HepG2 (cell line): ENCODE measurements around the gene DSTN. TPM values are rescaled to one million over a fixed set of nuclear protein-coding genes. Genes with fewer than 3 reads are reported as not detected.

Experiments used
- ASH2L ChIP-seq: fragments of 300-600, 200-600 bp; sonication (generic); IDR thresholded peaks from 2 replicates; pipeline ENCODE4 v1.7.0; 2017; ENCODE audit warnings: low read depth, mild to moderate bottlenecking, moderate library complexity, mixed read lengths, low read length; ENCODE audit not compliant: insufficient read length
- HOXA3 ChIP-seq: sonication (generic); formaldehyde crosslinking; IDR thresholded peaks from 2 replicates; pipeline ENCODE4 v1.5.0; 2020; ENCODE audit warnings: missing genetic modification reagents
- ISL2 ChIP-seq: sonication (generic); formaldehyde crosslinking; IDR thresholded peaks from 2 replicates; pipeline ENCODE4 v1.5.0; 2020; ENCODE audit warnings: missing genetic modification reagents
- NFIC ChIP-seq: IDR thresholded peaks from 2 replicates; pipeline ENCODE4 v1.6.1; 2012; ENCODE audit warnings: mild to moderate bottlenecking, low read length, inconsistent platforms
- NKX3-1 ChIP-seq: sonication (generic); formaldehyde crosslinking; IDR thresholded peaks from 2 replicates; pipeline ENCODE4 v1.5.0; 2020; ENCODE audit warnings: missing genetic modification reagents
- RORA ChIP-seq: sonication (generic); formaldehyde crosslinking; IDR thresholded peaks from 2 replicates; pipeline ENCODE4 v1.5.0; 2020; ENCODE audit warnings: mild to moderate bottlenecking, missing genetic modification reagents, moderate library complexity
- SRSF1 ChIP-seq: fragments of 200-400 bp; formaldehyde crosslinking; optimal IDR thresholded peaks from 2 replicates; pipeline ENCODE3; 2017; ENCODE audit warnings: mild to moderate bottlenecking, low read depth, low read length, moderate library complexity
- ZFP90 ChIP-seq: sonication (generic); formaldehyde crosslinking; IDR thresholded peaks from 2 replicates; pipeline ENCODE4 v1.8.0; 2022; ENCODE audit warnings: missing genetic modification reagents, mild to moderate bottlenecking, inconsistent platforms, borderline replicate concordance
- ZNF274 ChIP-seq: sonication (generic); formaldehyde crosslinking; IDR thresholded peaks from 2 replicates; pipeline ENCODE4 v1.5.1; 2020; ENCODE audit warnings: mild to moderate bottlenecking, missing genetic modification reagents
- ZNF446 ChIP-seq: sonication (generic); formaldehyde crosslinking; IDR thresholded peaks from 2 replicates; pipeline ENCODE4 v1.5.0; 2020; ENCODE audit warnings: mild to moderate bottlenecking, missing genetic modification reagents
- ZNF558 ChIP-seq: sonication (generic); formaldehyde crosslinking; IDR thresholded peaks from 2 replicates; pipeline ENCODE4 v1.9.0; 2022; ENCODE audit warnings: mild to moderate bottlenecking, missing genetic modification reagents, borderline replicate concordance
- ZNF570 ChIP-seq: sonication (generic); formaldehyde crosslinking; IDR thresholded peaks from 2 replicates; pipeline ENCODE4 v1.4.0; 2020; ENCODE audit warnings: mild to moderate bottlenecking, missing genetic modification reagents, borderline replicate concordance
- polyA plus RNA-seq, 8 experiments: library from polyadenylated mRNA; depleted of rRNA in 3 of 8; stranded (reverse) in 7 of 8; unstranded in 1 of 8; fragments of >200 nt; fragmentation: Illumina TruSeq in 4 of 8; extraction: Trizol in 4 of 8; gene quantifications; 2 replicates each; pipeline versions ENCODE4 v1.2.1 to v1.2.3, GENCODE V29; 2011 to 2016; ENCODE audit warnings: low read depth in 4 of 8, missing spikeins in 1 of 8, mixed read lengths in 1 of 8; ENCODE audit not compliant: insufficient read depth in 1 of 8
- total RNA-seq, 5 experiments: library from RNA; depleted of rRNA; stranded (reverse); fragments of >200 nt; fragmentation: Illumina TruSeq; extraction: Trizol; gene quantifications; 2 replicates each; pipeline ENCODE4 v1.2.3, GENCODE V29; 2016; ENCODE audit warnings: low read depth in 1 of 5
- TF ChIP-seq, protein P1 (sequence below): IDR thresholded peaks from 2 replicates; pipeline ENCODE4 v1.6.1; 2012; ENCODE audit warnings: inconsistent platforms
- TF ChIP-seq, protein P2 (sequence below): sonication (generic); formaldehyde crosslinking; IDR thresholded peaks from 2 replicates; pipeline ENCODE4 v1.4.0; 2020; ENCODE audit warnings: missing genetic modification reagents
- TF ChIP-seq, protein P3 (sequence below): sonication (generic); formaldehyde crosslinking; IDR thresholded peaks from 2 replicates; pipeline ENCODE4 v1.4.0; 2020; ENCODE audit warnings: mild to moderate bottlenecking, missing genetic modification reagents
- TF ChIP-seq, protein P4 (sequence below): sonication (generic); formaldehyde crosslinking; IDR thresholded peaks from 2 replicates; pipeline ENCODE4 v1.8.0; 2022; ENCODE audit warnings: mild to moderate bottlenecking, missing genetic modification reagents; ENCODE audit not compliant: insufficient replicate concordance
- TF ChIP-seq, protein P5 (sequence below): sonication (generic); formaldehyde crosslinking; IDR thresholded peaks from 2 replicates; pipeline ENCODE4 v1.9.0; 2021; ENCODE audit warnings: missing genetic modification reagents, mild to moderate bottlenecking, borderline replicate concordance
- TF ChIP-seq, protein P6 (sequence below): sonication (generic); formaldehyde crosslinking; conservative IDR thresholded peaks from 2 replicates; pipeline ENCODE4 v1.4.0; 2020; ENCODE audit warnings: mild to moderate bottlenecking, missing genetic modification reagents, moderate library complexity

The DSTN gene
- total and polyA plus RNA-seq, 2 of the 13 experiments (the other 11 are each of a cell fraction or from before 2014, with no cell fraction given): 27.6 to 106 TPM

DNA sequence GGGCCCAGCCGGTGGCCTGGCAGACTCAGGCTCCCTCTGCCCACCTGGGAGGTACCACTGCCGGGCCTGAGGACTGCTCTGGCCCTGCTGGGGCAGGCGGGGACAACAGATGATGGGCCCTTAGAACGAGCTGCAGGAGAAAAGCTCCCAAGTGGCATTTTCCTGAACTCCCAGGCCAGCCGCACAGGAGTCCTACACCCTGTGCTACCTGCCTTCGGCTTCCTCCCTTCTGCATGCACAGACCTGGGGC, 41.3 kb downstream of the DSTN start (continued):
- TF ChIP-seq ASH2L (no peak), ZNF558 (CRISPR knock-in tag) (no peak), NKX3-1 (CRISPR knock-in tag) (no peak), ZNF570 (CRISPR knock-in tag) (no peak), ZNF446 (CRISPR knock-in tag) (no peak), ISL2 (CRISPR knock-in tag) (0 out of 2 replicates have a peak, but pooled peaks have one; percentile 42), ZFP90 (no peak), RORA (no peak), ZNF274 (CRISPR knock-in tag) (no peak), HOXA3 (CRISPR knock-in tag) (no peak; the same call in 1 of the 2 replicates), SRSF1 (peak; percentile 80), NFIC (no peak)
- TF ChIP-seq, protein P1, sequence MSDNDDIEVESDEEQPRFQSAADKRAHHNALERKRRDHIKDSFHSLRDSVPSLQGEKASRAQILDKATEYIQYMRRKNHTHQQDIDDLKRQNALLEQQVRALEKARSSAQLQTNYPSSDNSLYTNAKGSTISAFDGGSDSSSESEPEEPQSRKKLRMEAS: 0 out of 2 replicates have a peak, but pooled peaks have one; percentile 16
- TF ChIP-seq, protein P2, sequence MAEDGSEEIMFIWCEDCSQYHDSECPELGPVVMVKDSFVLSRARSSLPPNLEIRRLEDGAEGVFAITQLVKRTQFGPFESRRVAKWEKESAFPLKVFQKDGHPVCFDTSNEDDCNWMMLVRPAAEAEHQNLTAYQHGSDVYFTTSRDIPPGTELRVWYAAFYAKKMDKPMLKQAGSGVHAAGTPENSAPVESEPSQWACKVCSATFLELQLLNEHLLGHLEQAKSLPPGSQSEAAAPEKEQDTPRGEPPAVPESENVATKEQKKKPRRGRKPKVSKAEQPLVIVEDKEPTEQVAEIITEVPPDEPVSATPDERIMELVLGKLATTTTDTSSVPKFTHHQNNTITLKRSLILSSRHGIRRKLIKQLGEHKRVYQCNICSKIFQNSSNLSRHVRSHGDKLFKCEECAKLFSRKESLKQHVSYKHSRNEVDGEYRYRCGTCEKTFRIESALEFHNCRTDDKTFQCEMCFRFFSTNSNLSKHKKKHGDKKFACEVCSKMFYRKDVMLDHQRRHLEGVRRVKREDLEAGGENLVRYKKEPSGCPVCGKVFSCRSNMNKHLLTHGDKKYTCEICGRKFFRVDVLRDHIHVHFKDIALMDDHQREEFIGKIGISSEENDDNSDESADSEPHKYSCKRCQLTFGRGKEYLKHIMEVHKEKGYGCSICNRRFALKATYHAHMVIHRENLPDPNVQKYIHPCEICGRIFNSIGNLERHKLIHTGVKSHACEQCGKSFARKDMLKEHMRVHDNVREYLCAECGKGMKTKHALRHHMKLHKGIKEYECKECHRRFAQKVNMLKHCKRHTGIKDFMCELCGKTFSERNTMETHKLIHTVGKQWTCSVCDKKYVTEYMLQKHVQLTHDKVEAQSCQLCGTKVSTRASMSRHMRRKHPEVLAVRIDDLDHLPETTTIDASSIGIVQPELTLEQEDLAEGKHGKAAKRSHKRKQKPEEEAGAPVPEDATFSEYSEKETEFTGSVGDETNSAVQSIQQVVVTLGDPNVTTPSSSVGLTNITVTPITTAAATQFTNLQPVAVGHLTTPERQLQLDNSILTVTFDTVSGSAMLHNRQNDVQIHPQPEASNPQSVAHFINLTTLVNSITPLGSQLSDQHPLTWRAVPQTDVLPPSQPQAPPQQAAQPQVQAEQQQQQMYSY: no peak
- TF ChIP-seq, protein P3, sequence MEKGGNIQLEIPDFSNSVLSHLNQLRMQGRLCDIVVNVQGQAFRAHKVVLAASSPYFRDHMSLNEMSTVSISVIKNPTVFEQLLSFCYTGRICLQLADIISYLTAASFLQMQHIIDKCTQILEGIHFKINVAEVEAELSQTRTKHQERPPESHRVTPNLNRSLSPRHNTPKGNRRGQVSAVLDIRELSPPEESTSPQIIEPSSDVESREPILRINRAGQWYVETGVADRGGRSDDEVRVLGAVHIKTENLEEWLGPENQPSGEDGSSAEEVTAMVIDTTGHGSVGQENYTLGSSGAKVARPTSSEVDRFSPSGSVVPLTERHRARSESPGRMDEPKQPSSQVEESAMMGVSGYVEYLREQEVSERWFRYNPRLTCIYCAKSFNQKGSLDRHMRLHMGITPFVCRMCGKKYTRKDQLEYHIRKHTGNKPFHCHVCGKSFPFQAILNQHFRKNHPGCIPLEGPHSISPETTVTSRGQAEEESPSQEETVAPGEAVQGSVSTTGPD (CRISPR knock-in tag): no peak
- TF ChIP-seq, protein P4, sequence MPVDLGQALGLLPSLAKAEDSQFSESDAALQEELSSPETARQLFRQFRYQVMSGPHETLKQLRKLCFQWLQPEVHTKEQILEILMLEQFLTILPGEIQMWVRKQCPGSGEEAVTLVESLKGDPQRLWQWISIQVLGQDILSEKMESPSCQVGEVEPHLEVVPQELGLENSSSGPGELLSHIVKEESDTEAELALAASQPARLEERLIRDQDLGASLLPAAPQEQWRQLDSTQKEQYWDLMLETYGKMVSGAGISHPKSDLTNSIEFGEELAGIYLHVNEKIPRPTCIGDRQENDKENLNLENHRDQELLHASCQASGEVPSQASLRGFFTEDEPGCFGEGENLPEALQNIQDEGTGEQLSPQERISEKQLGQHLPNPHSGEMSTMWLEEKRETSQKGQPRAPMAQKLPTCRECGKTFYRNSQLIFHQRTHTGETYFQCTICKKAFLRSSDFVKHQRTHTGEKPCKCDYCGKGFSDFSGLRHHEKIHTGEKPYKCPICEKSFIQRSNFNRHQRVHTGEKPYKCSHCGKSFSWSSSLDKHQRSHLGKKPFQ (CRISPR knock-in tag): no peak
- TF ChIP-seq, protein P5, sequence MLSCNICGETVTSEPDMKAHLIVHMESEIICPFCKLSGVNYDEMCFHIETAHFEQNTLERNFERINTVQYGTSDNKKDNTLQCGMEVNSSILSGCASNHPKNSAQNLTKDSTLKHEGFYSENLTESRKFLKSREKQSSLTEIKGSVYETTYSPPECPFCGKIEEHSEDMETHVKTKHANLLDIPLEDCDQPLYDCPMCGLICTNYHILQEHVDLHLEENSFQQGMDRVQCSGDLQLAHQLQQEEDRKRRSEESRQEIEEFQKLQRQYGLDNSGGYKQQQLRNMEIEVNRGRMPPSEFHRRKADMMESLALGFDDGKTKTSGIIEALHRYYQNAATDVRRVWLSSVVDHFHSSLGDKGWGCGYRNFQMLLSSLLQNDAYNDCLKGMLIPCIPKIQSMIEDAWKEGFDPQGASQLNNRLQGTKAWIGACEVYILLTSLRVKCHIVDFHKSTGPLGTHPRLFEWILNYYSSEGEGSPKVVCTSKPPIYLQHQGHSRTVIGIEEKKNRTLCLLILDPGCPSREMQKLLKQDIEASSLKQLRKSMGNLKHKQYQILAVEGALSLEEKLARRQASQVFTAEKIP (CRISPR knock-in tag): no peak
- TF ChIP-seq, protein P6, sequence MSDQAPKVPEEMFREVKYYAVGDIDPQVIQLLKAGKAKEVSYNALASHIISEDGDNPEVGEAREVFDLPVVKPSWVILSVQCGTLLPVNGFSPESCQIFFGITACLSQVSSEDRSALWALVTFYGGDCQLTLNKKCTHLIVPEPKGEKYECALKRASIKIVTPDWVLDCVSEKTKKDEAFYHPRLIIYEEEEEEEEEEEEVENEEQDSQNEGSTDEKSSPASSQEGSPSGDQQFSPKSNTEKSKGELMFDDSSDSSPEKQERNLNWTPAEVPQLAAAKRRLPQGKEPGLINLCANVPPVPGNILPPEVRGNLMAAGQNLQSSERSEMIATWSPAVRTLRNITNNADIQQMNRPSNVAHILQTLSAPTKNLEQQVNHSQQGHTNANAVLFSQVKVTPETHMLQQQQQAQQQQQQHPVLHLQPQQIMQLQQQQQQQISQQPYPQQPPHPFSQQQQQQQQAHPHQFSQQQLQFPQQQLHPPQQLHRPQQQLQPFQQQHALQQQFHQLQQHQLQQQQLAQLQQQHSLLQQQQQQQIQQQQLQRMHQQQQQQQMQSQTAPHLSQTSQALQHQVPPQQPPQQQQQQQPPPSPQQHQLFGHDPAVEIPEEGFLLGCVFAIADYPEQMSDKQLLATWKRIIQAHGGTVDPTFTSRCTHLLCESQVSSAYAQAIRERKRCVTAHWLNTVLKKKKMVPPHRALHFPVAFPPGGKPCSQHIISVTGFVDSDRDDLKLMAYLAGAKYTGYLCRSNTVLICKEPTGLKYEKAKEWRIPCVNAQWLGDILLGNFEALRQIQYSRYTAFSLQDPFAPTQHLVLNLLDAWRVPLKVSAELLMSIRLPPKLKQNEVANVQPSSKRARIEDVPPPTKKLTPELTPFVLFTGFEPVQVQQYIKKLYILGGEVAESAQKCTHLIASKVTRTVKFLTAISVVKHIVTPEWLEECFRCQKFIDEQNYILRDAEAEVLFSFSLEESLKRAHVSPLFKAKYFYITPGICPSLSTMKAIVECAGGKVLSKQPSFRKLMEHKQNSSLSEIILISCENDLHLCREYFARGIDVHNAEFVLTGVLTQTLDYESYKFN (CRISPR knock-in tag): no peak; the same call in 1 of the 2 replicates
